HUES64 (cell line): ENCODE measurements around the gene SOHLH1.
A peak's percentile ranks its signal among the peaks of the same experiment; 100 is the strongest.

Experiments
- H3K27ac ChIP-seq: 2 replicates; pipeline ENCODE4 v1.7.0; 2013; ENCODE audit warnings: low read depth, low read length, inconsistent platforms
- H3K27me3 ChIP-seq: 2 replicates; pipeline ENCODE4 v1.6.1; 2013; ENCODE audit warnings: mild to moderate bottlenecking, low read length; ENCODE audit not compliant: insufficient read depth
- H3K36me3 ChIP-seq: 2 replicates; pipeline ENCODE4 v1.6.1; 2013; ENCODE audit warnings: mild to moderate bottlenecking, low read length; ENCODE audit not compliant: insufficient read depth
- H3K4me1 ChIP-seq: 2 replicates; pipeline ENCODE4 v1.6.1; 2013; ENCODE audit warnings: mild to moderate bottlenecking, low read length, moderate library complexity; ENCODE audit not compliant: insufficient read depth
- H3K4me3 ChIP-seq: 2 replicates; pipeline ENCODE4 v1.5.1; 2013; ENCODE audit warnings: mild to moderate bottlenecking, low read length, moderate library complexity
- H3K9ac ChIP-seq: 2 replicates; pipeline ENCODE4 v1.6.1; 2013; ENCODE audit warnings: mild to moderate bottlenecking, low read depth, low read length
- H3K9me3 ChIP-seq: 2 replicates; pipeline ENCODE4 v1.6.1; 2013; ENCODE audit warnings: low read depth, low read length; ENCODE audit not compliant: insufficient read depth
- WGBS: fragments of 150-250, 120-280 bp; methylation state at CpG from one replicate; pipeline ENCODE4 v1.1.7; 2013; ENCODE audit warnings: missing lambda C conversion rate; 5-methylcytosine and 5-hydroxymethylcytosine counted together

Gene SOHLH1

DNA sequence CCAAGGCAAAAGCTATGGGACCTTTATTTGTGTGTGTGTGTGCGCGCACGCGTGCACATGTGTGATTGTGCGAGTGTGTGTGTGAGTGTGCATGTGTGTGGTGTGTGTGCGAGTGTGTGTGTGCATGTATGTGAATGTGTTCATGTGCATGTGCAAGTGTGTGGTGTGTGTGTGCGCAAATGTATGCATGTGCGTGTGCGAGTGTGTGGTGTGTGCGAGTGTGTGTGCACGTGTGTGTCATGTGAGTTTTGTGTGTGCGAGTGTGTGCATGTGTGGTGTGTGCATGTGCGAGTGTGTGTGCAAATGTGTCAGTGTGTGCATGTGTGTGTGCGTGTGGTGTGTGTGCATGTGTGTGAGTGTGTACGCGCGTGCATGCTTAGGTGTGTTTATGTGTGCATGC is 48.9 kb downstream of the SOHLH1 start:
- H3K27ac ChIP-seq, result no peak overlapping the region; the same call in 1 of the 2 replicates
- no peak overlapping the region for H3K4me3 ChIP-seq
- H3K9me3 ChIP-seq, result peaks cover 85% of the 10 kb centered on the region
- H3K36me3 ChIP-seq, result no peaks in the 10 kb centered on the region
- H3K9ac ChIP-seq, result no peak overlapping the region
- WGBS, result 96% methylated on average over 17 of the region's 17 CpGs
- no peaks in the 10 kb centered on the region for H3K4me1 ChIP-seq
- H3K27me3 ChIP-seq, result no peaks in the 10 kb centered on the region

DNA sequence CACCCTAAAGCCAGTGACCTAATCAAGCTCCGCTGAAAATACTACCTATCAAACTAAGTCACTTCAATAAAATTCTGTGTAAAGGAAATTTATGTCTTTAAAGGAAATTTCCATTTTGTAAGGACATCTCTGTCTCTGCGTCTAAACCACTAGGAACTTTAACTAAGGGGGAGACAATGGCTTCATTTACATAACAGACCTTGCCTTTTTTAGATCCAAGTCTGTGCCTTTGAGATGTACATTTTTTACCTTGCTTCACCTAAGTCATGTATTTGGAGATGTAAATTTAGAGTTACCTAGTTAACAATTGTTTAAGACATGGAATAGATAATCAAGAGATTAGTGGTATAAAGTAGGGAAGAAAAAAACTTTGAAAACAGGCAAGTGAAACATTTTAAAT is 49.8 kb downstream of the SOHLH1 start:
- H3K4me1 ChIP-seq, result no peaks in the 10 kb centered on the region
- H3K27ac ChIP-seq, result peak overlapping the region; percentile 67; the same call in 1 of the 2 replicates
- no peak overlapping the region for H3K9ac ChIP-seq
- no peaks in the 10 kb centered on the region for H3K27me3 ChIP-seq
- 73% methylated on average over 1 of the region's 2 CpGs for WGBS
- peaks cover 94% of the 10 kb centered on the region for H3K9me3 ChIP-seq
- H3K4me3 ChIP-seq, result no peak overlapping the region
- no peaks in the 10 kb centered on the region for H3K36me3 ChIP-seq

DNA sequence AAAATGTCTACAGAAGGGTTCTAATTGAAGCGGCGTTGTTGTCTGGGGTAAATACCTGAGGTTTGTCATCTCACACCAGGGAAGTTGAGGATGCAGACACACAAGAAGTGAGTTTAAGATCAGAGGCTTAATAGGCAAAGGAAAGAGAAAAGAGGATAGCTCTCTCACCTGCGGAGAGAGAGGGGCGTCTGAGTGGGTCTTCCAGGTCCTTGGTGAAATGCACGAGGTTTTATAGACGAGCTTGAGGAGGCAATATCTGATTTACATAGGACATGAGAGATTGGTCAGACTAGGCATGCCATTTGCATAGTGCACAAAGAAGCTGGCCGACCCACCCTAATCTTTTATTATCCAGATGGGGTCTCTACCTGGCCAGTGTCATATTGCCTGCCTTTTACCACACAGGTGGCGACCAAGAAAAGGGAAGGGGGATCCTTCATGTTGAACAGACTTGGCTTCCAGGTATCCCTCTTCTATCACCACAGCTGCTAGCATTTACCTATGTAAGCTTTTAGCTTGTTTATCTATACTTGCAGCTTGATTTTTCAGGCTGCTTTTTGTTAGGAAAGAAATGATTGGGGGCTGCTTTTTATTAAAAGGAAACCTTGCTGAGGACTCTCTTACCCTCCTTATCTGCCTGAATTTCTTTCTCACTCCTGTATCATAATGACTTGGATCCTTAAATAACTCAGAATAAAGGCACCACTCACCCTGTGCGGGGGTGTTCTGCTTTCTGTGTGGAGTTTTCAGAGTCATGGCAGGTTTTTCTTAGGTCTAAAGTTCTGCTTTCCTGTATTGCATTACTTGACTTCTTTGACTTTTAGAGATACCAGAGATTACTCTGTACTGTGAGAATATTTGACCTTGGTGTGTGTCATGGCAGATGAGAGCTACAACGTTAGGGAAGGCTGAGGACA is 50.5 kb downstream of the SOHLH1 start:
- no peaks in the 10 kb centered on the region for H3K27me3 ChIP-seq
- H3K4me1 ChIP-seq, result no peaks in the 10 kb centered on the region
- WGBS, result 86% methylated on average over 10 of the region's 10 CpGs
- no peak overlapping the region for H3K9ac ChIP-seq
- H3K27ac ChIP-seq, result peak overlapping the region; percentile 48; the same call in 1 of the 2 replicates
- H3K36me3 ChIP-seq, result no peaks in the 10 kb centered on the region
- H3K9me3 ChIP-seq, result peaks cover 92% of the 10 kb centered on the region
- H3K4me3 ChIP-seq, result no peak overlapping the region

DNA sequence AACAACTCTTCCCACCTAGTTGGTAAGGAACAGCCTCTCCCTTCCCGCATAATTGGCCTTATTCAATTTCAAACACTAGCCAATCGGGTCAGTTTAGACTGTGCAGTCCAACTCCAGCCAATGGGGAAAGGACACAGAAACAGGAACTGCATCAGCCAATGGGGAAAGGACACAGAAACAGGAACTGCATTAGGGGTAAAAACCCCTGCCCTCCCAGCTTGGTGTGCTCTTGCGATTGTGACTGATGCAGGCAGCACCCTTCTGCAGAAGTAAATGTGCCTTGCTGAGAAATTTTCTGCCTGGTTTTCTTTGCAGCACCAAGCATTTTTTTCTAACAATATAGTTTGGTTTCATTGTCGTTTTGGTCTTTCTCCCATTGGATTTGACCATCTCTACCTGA is 51.4 kb downstream of the SOHLH1 start:
- no peaks in the 10 kb centered on the region for H3K36me3 ChIP-seq
- no peaks in the 10 kb centered on the region for H3K4me1 ChIP-seq
- no peak overlapping the region for H3K4me3 ChIP-seq
- no peaks in the 10 kb centered on the region for H3K27me3 ChIP-seq
- H3K9ac ChIP-seq, result no peak overlapping the region
- WGBS, result 91% methylated on average over 4 of the region's 4 CpGs
- H3K9me3 ChIP-seq, result peaks cover 91% of the 10 kb centered on the region
- H3K27ac ChIP-seq, result no peak overlapping the region

DNA sequence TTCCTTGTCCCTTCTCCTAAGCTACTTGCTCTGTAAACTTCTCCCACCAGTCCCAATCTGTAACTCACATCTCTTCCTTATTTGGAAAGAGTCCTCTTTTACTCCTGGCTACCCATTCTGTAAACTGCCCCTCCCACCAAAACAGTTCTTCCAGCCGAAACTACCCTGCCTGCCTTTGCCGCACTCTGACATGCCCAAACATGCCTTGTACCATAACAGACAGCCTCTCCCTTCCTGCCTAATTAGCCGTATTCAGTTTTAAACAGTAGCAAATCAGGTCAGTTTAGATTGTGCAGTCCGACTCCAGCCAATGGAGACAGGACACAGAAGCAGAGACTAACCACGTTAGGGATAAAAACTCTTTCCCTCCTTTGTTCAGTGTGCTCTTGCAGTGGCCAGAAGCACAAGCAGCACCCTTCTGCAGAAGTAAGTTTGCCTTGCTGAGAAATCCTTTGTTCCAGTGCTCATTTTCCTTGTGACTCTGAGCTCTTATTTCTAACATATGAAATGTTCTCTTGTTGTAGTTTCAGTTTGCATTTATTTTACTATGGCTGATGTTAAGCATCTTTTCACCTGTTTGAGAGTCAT is 54.6 kb downstream of the SOHLH1 start:
- Histone ChIP-seq H3K9ac (no peak overlapping the region), H3K4me3 (no peak overlapping the region), H3K27ac (no peak overlapping the region), H3K9me3 (peaks cover 64% of the 10 kb centered on the region), H3K27me3 (no peaks in the 10 kb centered on the region), H3K36me3 (no peaks in the 10 kb centered on the region), H3K4me1 (no peaks in the 10 kb centered on the region)
- WGBS, result 91% methylated on average over 5 of the region's 5 CpGs
